Measurements from ENCODE around the gene BCO2. TPM values are rescaled to one million over a fixed set of nuclear protein-coding genes. Genes with fewer than 3 reads are reported as not detected.
"Not testable (repeated sequence)": the region's sequence is repeated elsewhere in the genome, so short reads cannot be mapped to it uniquely, and the experiment has no call there.

Gene BCO2
- total RNA-seq, 1 experiment from 2014 or later: 0.31 TPM

DNA sequence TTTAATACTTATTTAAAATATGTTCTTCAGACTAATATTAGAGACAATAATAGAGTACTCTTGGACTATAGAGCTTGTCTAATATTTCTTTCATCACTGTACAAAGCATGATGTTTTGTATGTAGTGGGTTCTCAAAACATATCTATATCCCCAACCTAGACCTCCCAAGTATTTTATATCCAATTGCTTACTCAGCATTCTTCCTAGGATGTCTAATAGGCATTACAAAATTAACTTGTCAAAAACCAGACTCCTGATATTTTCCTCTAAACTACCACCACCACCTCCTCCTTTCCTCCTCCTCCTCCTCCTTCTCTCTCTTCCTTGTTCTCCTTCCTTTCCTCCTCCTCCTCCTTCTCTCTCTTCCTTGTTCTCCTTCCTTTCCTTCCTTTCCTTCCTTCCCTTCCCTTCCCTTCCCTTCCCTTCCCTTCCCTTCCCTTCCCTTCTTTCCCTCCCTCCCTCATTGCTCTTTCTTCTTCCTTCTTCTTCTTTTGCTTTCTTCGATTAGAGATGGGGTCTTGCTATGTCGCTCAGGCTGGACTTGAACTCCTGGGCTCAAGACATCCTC, 21.3 kb downstream of the BCO2 start:
- no peak overlapping the region for H4K91ac ChIP-seq (ENCODE audit: insufficient read length, low read depth, low read length)
- no peak for DNase-seq
- no peak overlapping the region for H3K4me2 ChIP-seq (ENCODE audit: insufficient read depth, insufficient read length, low read length)
- no peak overlapping the region for H4K8ac ChIP-seq (replicated peaks; ENCODE audit: insufficient read length, low read depth, low read length)
- no peak overlapping the region for H2BK12ac ChIP-seq (ENCODE audit: insufficient read length, low read depth, low read length)
- no peak overlapping the region for H3K27ac ChIP-seq (ENCODE audit: insufficient read length, low read depth, low read length)
- H2AFZ ChIP-seq (ENCODE audit: low read length): no peak overlapping the region
- H3K27me3 ChIP-seq (ENCODE audit: insufficient read depth, low read length): no peaks in the 10 kb centered on the region
- no peak overlapping the region for H2AK5ac ChIP-seq (ENCODE audit: insufficient read length, low read length)
- H3K4me1 Mint-ChIP-seq: no peaks in the 10 kb centered on the region
- H3T11ph ChIP-seq (ENCODE audit: low read length): no peak overlapping the region
- no peaks in the 10 kb centered on the region for H4K20me1 ChIP-seq (ENCODE audit: control insufficient read depth, insufficient read depth, insufficient read length)
- H3K79me2 ChIP-seq (ENCODE audit: insufficient read depth, low read length): no peaks in the 10 kb centered on the region
- H3K27me3 Mint-ChIP-seq (ENCODE audit: low read depth): peaks cover 17% of the 10 kb centered on the region
- no peak overlapping the region for H2BK5ac ChIP-seq (ENCODE audit: insufficient read length, low read length)
- H3K23me2 ChIP-seq (ENCODE audit: insufficient read length, low read depth, low read length, poor library complexity, severe bottlenecking): no peaks in the 10 kb centered on the region
- no peak overlapping the region for H3K27ac Mint-ChIP-seq
- no peak overlapping the region for H3K18ac ChIP-seq (ENCODE audit: insufficient read length, low read depth, low read length)
- H2BK15ac ChIP-seq (ENCODE audit: low read depth, low read length): no peak overlapping the region
- H3K56ac ChIP-seq (ENCODE audit: insufficient read length, low read depth, low read length): no peak overlapping the region
- H2BK20ac ChIP-seq (ENCODE audit: low read depth, low read length, poor library complexity, severe bottlenecking): no peak overlapping the region
- no CpG with 5 or more reads among the region's 2 CpGs for WGBS (ENCODE audit: extremely low coverage, insufficient read length, low lambda C conversion rate)
- H2BK120ac ChIP-seq (ENCODE audit: low read depth, low read length, poor library complexity, severe bottlenecking): no peak overlapping the region
- TF ChIP-seq CTCF (conservative IDR thresholded peaks at IDR 0.05): no peak
- H3K14ac ChIP-seq (ENCODE audit: insufficient read depth, low read length): no peak overlapping the region
- no peaks in the 10 kb centered on the region for H3K79me1 ChIP-seq (ENCODE audit: insufficient read depth, low read depth, low read length, poor library complexity, severe bottlenecking)
- H3K36me3 Mint-ChIP-seq (ENCODE audit: insufficient read depth in 1 of 3, low read depth in 3 of 3): no peaks in the 10 kb centered on the region
- no peak overlapping the region for H3K9ac ChIP-seq (ENCODE audit: extremely low read depth, insufficient read length, low read length)
- H3K4me3 Mint-ChIP-seq: no peak overlapping the region
- no peaks in the 10 kb centered on the region for H3K4me1 ChIP-seq (ENCODE audit: insufficient read depth, low read length)
- no peak overlapping the region for H4K5ac ChIP-seq (ENCODE audit: insufficient read length, low read depth, low read length)
- no peaks in the 10 kb centered on the region; a peak in 2 of 5 replicates for H3K9me3 Mint-ChIP-seq
- no peak overlapping the region for H3K23ac ChIP-seq (ENCODE audit: insufficient read length, low read depth, low read length)
- no peaks in the 10 kb centered on the region for H3K9me3 ChIP-seq (ENCODE audit: control insufficient read depth, low read depth, low read length)
- no peak overlapping the region for H3K4ac ChIP-seq (ENCODE audit: low read depth, low read length)

DNA sequence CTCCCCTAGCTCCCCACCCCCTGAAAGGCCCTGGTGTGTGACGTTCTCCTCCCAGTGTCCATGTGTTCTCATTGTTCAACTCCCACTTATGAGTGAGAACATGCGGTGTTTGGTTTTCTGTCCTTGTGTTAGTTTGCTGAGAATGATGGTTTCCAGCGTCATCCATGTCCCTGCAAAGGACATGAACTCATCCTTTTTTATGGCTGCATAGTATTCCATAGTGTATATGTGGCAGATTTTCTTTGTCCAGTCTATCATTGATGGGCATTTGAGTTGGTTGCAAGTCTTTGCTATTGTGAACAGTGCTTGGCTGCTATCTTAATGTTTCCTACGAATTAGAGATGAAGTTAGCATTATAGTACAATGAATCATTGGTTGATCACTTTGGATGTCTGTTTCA, 23.8 kb downstream of the BCO2 start:
- DNase-seq; H3K23me2 ChIP-seq (ENCODE audit: insufficient read length, low read depth, low read length, poor library complexity, severe bottlenecking); H4K20me1 ChIP-seq (ENCODE audit: control insufficient read depth, insufficient read depth, insufficient read length); H2BK5ac ChIP-seq (ENCODE audit: insufficient read length, low read length); H3K18ac ChIP-seq (ENCODE audit: insufficient read length, low read depth, low read length); H4K91ac ChIP-seq (ENCODE audit: insufficient read length, low read depth, low read length); H3K9me3 ChIP-seq (ENCODE audit: control insufficient read depth, low read depth, low read length); H3K9me3 Mint-ChIP-seq; H2AFZ ChIP-seq (ENCODE audit: low read length); H3T11ph ChIP-seq (ENCODE audit: low read length); H3K27ac ChIP-seq (ENCODE audit: insufficient read length, low read depth, low read length); H2BK20ac ChIP-seq (ENCODE audit: low read depth, low read length, poor library complexity, severe bottlenecking); H4K8ac ChIP-seq (replicated peaks; ENCODE audit: insufficient read length, low read depth, low read length); H3K23ac ChIP-seq (ENCODE audit: insufficient read length, low read depth, low read length); H3K4me3 Mint-ChIP-seq; H3K27me3 ChIP-seq (ENCODE audit: insufficient read depth, low read length); H3K79me2 ChIP-seq (ENCODE audit: insufficient read depth, low read length); H2BK12ac ChIP-seq (ENCODE audit: insufficient read length, low read depth, low read length); H3K4me1 ChIP-seq (ENCODE audit: insufficient read depth, low read length); H3K4me2 ChIP-seq (ENCODE audit: insufficient read depth, insufficient read length, low read length); H3K56ac ChIP-seq (ENCODE audit: insufficient read length, low read depth, low read length); H3K27ac Mint-ChIP-seq; H4K5ac ChIP-seq (ENCODE audit: insufficient read length, low read depth, low read length); H2BK120ac ChIP-seq (ENCODE audit: low read depth, low read length, poor library complexity, severe bottlenecking); H3K4ac ChIP-seq (ENCODE audit: low read depth, low read length); H3K9ac ChIP-seq (ENCODE audit: extremely low read depth, insufficient read length, low read length); H3K4me1 Mint-ChIP-seq; H2AK5ac ChIP-seq (ENCODE audit: insufficient read length, low read length); H3K36me3 Mint-ChIP-seq (ENCODE audit: insufficient read depth in 1 of 3, low read depth in 3 of 3); H2BK15ac ChIP-seq (ENCODE audit: low read depth, low read length); H3K14ac ChIP-seq (ENCODE audit: insufficient read depth, low read length); H3K79me1 ChIP-seq (ENCODE audit: insufficient read depth, low read depth, low read length, poor library complexity, severe bottlenecking): not testable (repeated sequence)
- peaks cover 17% of the 10 kb centered on the region for H3K27me3 Mint-ChIP-seq (ENCODE audit: low read depth)
- no CpG with 5 or more reads among the region's 4 CpGs for WGBS (ENCODE audit: extremely low coverage, insufficient read length, low lambda C conversion rate)
